OCI-LY1 (cell line): ENCODE data around the gene SLC35G3.

ENCODE experiments used
- H2AFZ ChIP-seq: fragments of 200-600 bp; sonication (generic), shearing (Covaris generic); 2 replicates; pipeline ENCODE4 v1.6.0; 2014; ENCODE audit warnings: antibody characterized with exemption, mild to moderate bottlenecking, low read length
- H3F3A ChIP-seq: fragments of 200-600 bp; sonication (generic), shearing (Covaris generic); 2 replicates; pipeline ENCODE4 v1.6.0; 2014; ENCODE audit warnings: mild to moderate bottlenecking, antibody characterized with exemption, low read length, moderate library complexity; ENCODE audit not compliant: insufficient read depth
- H3K27ac ChIP-seq: fragments of 200-600 bp; sonication (generic); 2 replicates; pipeline ENCODE4 v1.5.1; 2014; ENCODE audit warnings: low read length, mixed run types, mild to moderate bottlenecking, low read depth; ENCODE audit not compliant: poor library complexity, severe bottlenecking
- H3K27me3 ChIP-seq: fragments of 200-600 bp; sonication (generic); 2 replicates; pipeline ENCODE4 v1.6.0; 2014; ENCODE audit warnings: antibody characterized with exemption, mild to moderate bottlenecking, low read length, moderate library complexity; ENCODE audit not compliant: insufficient read depth
- H3K36me3 ChIP-seq: fragments of 200-600 bp; sonication (generic); 2 replicates; pipeline ENCODE4 v1.6.1; 2014; ENCODE audit warnings: mild to moderate bottlenecking, antibody characterized with exemption, low read length, moderate library complexity, mixed read lengths; ENCODE audit not compliant: insufficient read depth
- H3K4me1 ChIP-seq: fragments of 200-600 bp; sonication (generic); 2 replicates; pipeline ENCODE4 v1.5.1; 2014; ENCODE audit warnings: mild to moderate bottlenecking, low read length, moderate library complexity; ENCODE audit not compliant: insufficient read depth, severe bottlenecking
- H3K4me2 ChIP-seq: fragments of 200-600 bp; sonication (generic), shearing (Covaris generic); 2 replicates; pipeline ENCODE4 v1.6.1; 2014; ENCODE audit warnings: low read length
- H3K4me3 ChIP-seq: fragments of 200-600 bp; sonication (generic); 2 replicates; pipeline ENCODE4 v1.5.1; 2014; ENCODE audit warnings: low read length, low read depth, mild to moderate bottlenecking, mixed read lengths; ENCODE audit not compliant: poor library complexity, severe bottlenecking
- H3K79me2 ChIP-seq: fragments of 200-600 bp; shearing (Covaris generic); 2 replicates; pipeline ENCODE4 v1.6.1; 2016; ENCODE audit warnings: mixed run types, low read length, mixed read lengths; ENCODE audit not compliant: insufficient read depth
- H3K9ac ChIP-seq: fragments of 200-600 bp; sonication (generic), shearing (Covaris generic); 2 replicates; pipeline ENCODE4 v1.6.1; 2014; ENCODE audit warnings: mild to moderate bottlenecking, low read length, mixed read lengths
- H3K9me2 ChIP-seq: fragments of 200-600 bp; sonication (generic), shearing (Covaris generic); 2 replicates; pipeline ENCODE4 v1.6.1; 2014; ENCODE audit warnings: low read depth, mild to moderate bottlenecking, low read length, mixed read lengths
- H3K9me3 ChIP-seq: fragments of 200-600 bp; shearing (Covaris generic); 2 replicates; pipeline ENCODE4 v1.6.1; 2014; ENCODE audit warnings: low read length, mixed read lengths
- H4K20me1 ChIP-seq: fragments of 200-600 bp; sonication (generic), shearing (Covaris generic); 2 replicates; pipeline ENCODE4 v1.6.0; 2016; ENCODE audit warnings: mild to moderate bottlenecking, low read length; ENCODE audit not compliant: insufficient read depth
- EZH2 ChIP-seq: fragments of 200-600 bp; sonication (generic), shearing (Covaris generic); IDR thresholded peaks from 2 replicates; pipeline ENCODE4 v1.8.0; 2017; ENCODE audit warnings: borderline replicate concordance, mixed run types, mild to moderate bottlenecking, antibody characterized with exemption, low read length, moderate library complexity, mixed read lengths
- TF ChIP-seq, protein P1 (sequence below): fragments of 200-600 bp; sonication (generic), shearing (Covaris generic); IDR thresholded peaks from 2 replicates; pipeline ENCODE4 v1.5.1; 2017; ENCODE audit warnings: mild to moderate bottlenecking, antibody characterized with exemption, low read length, moderate library complexity, mixed read lengths

The SLC35G3 gene

DNA sequence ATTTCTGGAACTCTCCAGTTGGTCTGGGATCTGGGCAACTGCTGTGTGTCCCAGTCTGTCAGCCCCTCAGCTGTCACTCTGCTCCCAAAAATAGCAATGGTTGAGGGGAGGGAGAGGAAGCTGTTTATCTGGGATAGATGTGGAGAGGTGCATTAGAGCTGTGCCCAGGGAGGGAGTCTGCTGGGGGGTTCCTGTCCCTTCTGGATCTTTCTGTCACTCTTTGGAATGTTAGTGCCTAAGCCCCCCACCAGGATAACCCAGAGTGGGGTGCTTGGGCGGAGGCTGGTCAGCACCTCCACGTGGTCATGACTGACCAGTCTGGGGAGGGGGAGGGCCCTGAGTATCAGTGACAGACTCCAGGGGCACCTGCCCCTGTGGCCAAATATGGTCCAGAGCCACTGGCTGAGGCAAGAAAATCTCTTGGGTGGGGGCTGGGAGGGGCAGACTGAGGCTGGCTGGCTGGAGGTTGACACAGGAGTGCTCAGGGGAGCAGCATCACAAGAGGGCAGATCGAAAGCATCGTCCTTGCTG lies 46.8 kb downstream of the SLC35G3 start, which contains the start of gene UNC45B:
UNC45B (plus strand) TSS at position 443 of the 531 bp plus-strand sequence. CDS start 447 bp downstream, outside the sequence.
- H3K4me1 ChIP-seq = no peaks in the 10 kb centered on the region
- no peaks in the 10 kb centered on the region for H3F3A ChIP-seq
- no peak within 1 kb of the TSS for H3K9ac ChIP-seq
- no peak within 1 kb of the TSS for H3K4me3 ChIP-seq
- H3K4me2 ChIP-seq = no peak within 1 kb of the TSS
- H3K36me3 ChIP-seq = no peaks in the 10 kb centered on the region
- no peak within 1 kb of the TSS for H2AFZ ChIP-seq
- no peaks in the 10 kb centered on the region for H3K9me3 ChIP-seq
- H3K27me3 ChIP-seq = no peaks in the 10 kb centered on the region; the same call in 1 of the 2 replicates
- H3K79me2 ChIP-seq = no peaks in the 10 kb centered on the region
- no peaks in the 10 kb centered on the region for H4K20me1 ChIP-seq
- TF ChIP-seq EZH2 = no peak
- TF ChIP-seq, protein P1, sequence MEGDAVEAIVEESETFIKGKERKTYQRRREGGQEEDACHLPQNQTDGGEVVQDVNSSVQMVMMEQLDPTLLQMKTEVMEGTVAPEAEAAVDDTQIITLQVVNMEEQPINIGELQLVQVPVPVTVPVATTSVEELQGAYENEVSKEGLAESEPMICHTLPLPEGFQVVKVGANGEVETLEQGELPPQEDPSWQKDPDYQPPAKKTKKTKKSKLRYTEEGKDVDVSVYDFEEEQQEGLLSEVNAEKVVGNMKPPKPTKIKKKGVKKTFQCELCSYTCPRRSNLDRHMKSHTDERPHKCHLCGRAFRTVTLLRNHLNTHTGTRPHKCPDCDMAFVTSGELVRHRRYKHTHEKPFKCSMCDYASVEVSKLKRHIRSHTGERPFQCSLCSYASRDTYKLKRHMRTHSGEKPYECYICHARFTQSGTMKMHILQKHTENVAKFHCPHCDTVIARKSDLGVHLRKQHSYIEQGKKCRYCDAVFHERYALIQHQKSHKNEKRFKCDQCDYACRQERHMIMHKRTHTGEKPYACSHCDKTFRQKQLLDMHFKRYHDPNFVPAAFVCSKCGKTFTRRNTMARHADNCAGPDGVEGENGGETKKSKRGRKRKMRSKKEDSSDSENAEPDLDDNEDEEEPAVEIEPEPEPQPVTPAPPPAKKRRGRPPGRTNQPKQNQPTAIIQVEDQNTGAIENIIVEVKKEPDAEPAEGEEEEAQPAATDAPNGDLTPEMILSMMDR = no peak
- H3K9me2 ChIP-seq = no peaks in the 10 kb centered on the region
- no peak within 1 kb of the TSS for H3K27ac ChIP-seq

DNA sequence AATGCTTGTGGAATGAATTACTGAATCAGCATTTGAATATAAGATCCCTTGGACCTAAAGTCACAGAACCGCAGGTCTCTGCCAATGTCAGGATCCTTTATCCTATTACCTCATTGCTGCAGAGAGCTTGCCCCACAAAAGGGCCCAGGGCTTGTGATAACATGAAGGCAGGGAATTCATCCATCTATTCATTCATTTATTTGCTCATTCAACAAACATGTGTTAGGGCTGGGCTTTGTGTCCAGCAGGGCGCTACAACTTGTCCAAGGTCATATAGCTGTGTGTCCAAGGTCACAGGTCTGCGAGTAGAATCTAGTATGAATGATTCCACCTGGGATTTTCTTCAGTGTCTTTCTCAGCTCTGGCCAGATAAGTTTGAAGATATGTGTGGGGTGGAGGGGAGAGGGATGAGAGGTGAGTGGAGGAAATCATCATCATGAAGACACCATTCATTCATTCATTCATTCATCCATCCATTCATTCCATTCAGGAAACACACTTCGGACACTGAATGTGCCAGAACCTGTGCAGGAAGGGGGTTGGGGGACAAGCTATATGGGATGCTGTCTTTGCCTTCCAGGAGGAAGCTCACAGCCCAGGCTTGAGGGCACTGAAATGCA lies 47.9 kb downstream of the SLC35G3 start:
- H3F3A ChIP-seq = no peaks in the 10 kb centered on the region
- no peaks in the 10 kb centered on the region for H3K9me2 ChIP-seq
- peaks cover 3% of the 10 kb centered on the region; the same call in 1 of the 2 replicates for H3K36me3 ChIP-seq
- no peak overlapping the region for H3K4me2 ChIP-seq
- no peaks in the 10 kb centered on the region; the same call in 1 of the 2 replicates for H3K27me3 ChIP-seq
- no peaks in the 10 kb centered on the region for H4K20me1 ChIP-seq
- no peak overlapping the region for H3K4me3 ChIP-seq
- H2AFZ ChIP-seq = no peak overlapping the region
- H3K4me1 ChIP-seq = no peaks in the 10 kb centered on the region
- no peaks in the 10 kb centered on the region for H3K9me3 ChIP-seq
- H3K27ac ChIP-seq = no peak overlapping the region
- peaks cover 6% of the 10 kb centered on the region for H3K79me2 ChIP-seq
- H3K9ac ChIP-seq = no peak overlapping the region
- no peak for TF ChIP-seq EZH2
- TF ChIP-seq, protein P1 = no peak

GRCh38 chr17:35144840-35145239 lies 49.4 kb downstream of the SLC35G3 start:
- H3K27ac ChIP-seq = no peak overlapping the region
- no peaks in the 10 kb centered on the region for H3K9me2 ChIP-seq
- TF ChIP-seq, protein P1 = no peak
- no peak overlapping the region for H3K4me3 ChIP-seq
- H3K9me3 ChIP-seq = no peaks in the 10 kb centered on the region
- no peaks in the 10 kb centered on the region; the same call in 1 of the 2 replicates for H3K27me3 ChIP-seq
- H3K36me3 ChIP-seq = peaks cover 3% of the 10 kb centered on the region; the same call in 1 of the 2 replicates
- no peaks in the 10 kb centered on the region for H3F3A ChIP-seq
- H3K4me1 ChIP-seq = peaks cover 8% of the 10 kb centered on the region
- peaks cover 11% of the 10 kb centered on the region for H3K79me2 ChIP-seq
- no peak overlapping the region for H3K4me2 ChIP-seq
- H3K9ac ChIP-seq = no peak overlapping the region
- no peak overlapping the region for H2AFZ ChIP-seq
- H4K20me1 ChIP-seq = no peaks in the 10 kb centered on the region
